Measurements from ENCODE around the gene ADGRG6. TPM values are rescaled to one million over a fixed set of nuclear protein-coding genes. Genes with fewer than 3 reads are reported as not detected.

The ADGRG6 gene
- total and polyA plus RNA-seq, 2 donors (not counting 3 experiments of a cell fraction or from before 2014, with no cell fraction given), result 99.3 to 166 TPM

- FAIRE-seq (no peak), DNase-seq (ENCODE audit: low read depth, low spot score) (no peak)
- Histone ChIP-seq H3K9me3 (replicated peaks; ENCODE audit: control insufficient read depth, insufficient read depth, low read length) (no peaks in the 10 kb centered on the region), H3K4me1 (ENCODE audit: control insufficient read depth, extremely low read depth, insufficient read depth, low read length) (peaks cover 87% of the 10 kb centered on the region), H3K4me3 (replicated peaks in 1 of 3; ENCODE audit: insufficient read depth in 1 of 3, low read depth in 1 of 3, low read length in 3 of 3) (no peak overlapping the region), H3K27me3 (ENCODE audit: control insufficient read depth in 2 of 2, insufficient read depth in 2 of 2, low read length in 2 of 2) (no peaks in the 10 kb centered on the region), H3K9me1 (replicated peaks; ENCODE audit: control insufficient read depth, extremely low read depth, insufficient read depth, low read length) (no peaks in the 10 kb centered on the region), H3K36me3 (ENCODE audit: control insufficient read depth in 2 of 2, extremely low read depth in 1 of 2, insufficient read depth in 2 of 2, low read length in 2 of 2) (peaks cover 6 to 13% of the 10 kb centered on the region in 2 experiments), H3K79me2 (ENCODE audit: control insufficient read depth, insufficient read depth, low read length) (peaks cover 2% of the 10 kb centered on the region), H2AFZ (ENCODE audit: low read depth, low read length) (no peak overlapping the region), H4K20me1 (replicated peaks; ENCODE audit: control insufficient read depth, extremely low read depth, insufficient read depth, low read length) (no peaks in the 10 kb centered on the region), H3K4me2 (ENCODE audit: insufficient read depth, low read length) (peak overlapping the region; percentile 55), H3K9ac (replicated peaks; ENCODE audit: extremely low read depth, insufficient read depth, low read length) (peak overlapping the region; percentile 62), H3K27ac (ENCODE audit: insufficient read depth, low read depth, low read length) (peak overlapping the region; percentile 99)
- BruUV-seq (replicated peaks), result no TSS peak
- dilution Hi-C loops (cut with MboI; ENCODE audit: extremely low pct_ligation_motif_present, low sequenced_read_pairs) (no loop called here), intact Hi-C loops (cut with micrococcal nuclease) (loop anchor here (10.0 kb wide), 1 partner anchor 432 kb away; no protein-coding TSS in a partner anchor)
- CTCF ChIA-PET, result no interaction called here
- POLR2A ChIA-PET, result no interaction called here
- TF ChIP-seq POLR2A (IDR thresholded peaks at IDR 0.05; ENCODE audit: low read depth, low read length) (no peak), EZH2 (IDR thresholded peaks at IDR 0.05; ENCODE audit: borderline replicate concordance, low read depth, low read length, severe bottlenecking) (no peak), MAX (IDR thresholded peaks at IDR 0.05; ENCODE audit: insufficient read depth, insufficient read length) (no peak), JUN (IDR thresholded peaks at IDR 0.05; ENCODE audit: borderline replicate concordance, insufficient read depth, insufficient read length, low read depth) (no peak), POLR2AphosphoS5 (IDR thresholded peaks at IDR 0.05; ENCODE audit: insufficient read depth, low read depth, low read length) (no peak), GATA2 (IDR thresholded peaks at IDR 0.05; ENCODE audit: insufficient read depth, insufficient read length, low read depth, low read length) (no peak), FOS (IDR thresholded peaks at IDR 0.05; ENCODE audit: borderline replicate concordance, insufficient read depth, low read length) (no peak), CTCF (IDR thresholded peaks at IDR 0.05; ENCODE audit: extremely low read depth in 1 of 2, insufficient read depth in 1 of 2, low read depth in 1 of 2, low read length in 2 of 2) (no peak), MYC (IDR thresholded peaks at IDR 0.05; ENCODE audit: low read depth, low read length) (no peak)
Measured at GRCh38 chr6:142413111-142413510, 111.3 kb downstream of the ADGRG6 start.

All from endothelial cell of umbilical vein (primary cell).